Measurements from ENCODE around the gene PPP2R3A.
"Not testable (repeated sequence)": the region's sequence is repeated elsewhere in the genome, so short reads cannot be mapped to it uniquely, and the experiment has no call there.

GRCh38 chr3:135937766-135938165 lies 27.8 kb upstream of the PPP2R3A start:
- not testable (repeated sequence) for TF ChIP-seq CTCF, POLR2A (IDR thresholded peaks at IDR 0.05)

Data from body of pancreas (tissue), 4 donors.